HG02885 (cell line): Measurements from ENCODE around the gene EXOC6B.
A peak's percentile ranks its signal among the peaks of the same experiment; 100 is the strongest.

ENCODE experiments used
- ATAC-seq: cut with Tn5 transposase; IDR thresholded peaks from one replicate; pipeline ENCODE4 v1.9.1; 2021; ENCODE audit warnings: mild to moderate bottlenecking; ENCODE audit not compliant: unreplicated experiment, poor library complexity

EXOC6B gene

GRCh38 chr2:72204156-72204785, 621.6 kb downstream of the EXOC6B start:
- peak; percentile 69 for ATAC-seq

- no peak for ATAC-seq
Measured at GRCh38 chr2:72198532-72199241, 627.1 kb downstream of the EXOC6B start.

- no peak for ATAC-seq
Measured at GRCh38 chr2:72193723-72194122, 632.1 kb downstream of the EXOC6B start.

GRCh38 chr2:72191441-72191840, 634.4 kb downstream of the EXOC6B start:
- no peak for ATAC-seq

GRCh38 chr2:72185206-72185605, 640.6 kb downstream of the EXOC6B start:
- ATAC-seq, result no peak

GRCh38 chr2:72183466-72183865, 642.4 kb downstream of the EXOC6B start:
- ATAC-seq, result no peak

GRCh38 chr2:72183016-72183415, 642.8 kb downstream of the EXOC6B start:
- ATAC-seq, result no peak

- ATAC-seq, result no peak
Measured at GRCh38 chr2:72182547-72182946, 643.3 kb downstream of the EXOC6B start.

- ATAC-seq, result no peak
Measured at GRCh38 chr2:72181616-72182015, 644.2 kb downstream of the EXOC6B start.

GRCh38 chr2:72180351-72180750, 645.5 kb downstream of the EXOC6B start:
- ATAC-seq, result no peak

- ATAC-seq, result no peak
Measured at GRCh38 chr2:72178551-72178950, 647.3 kb downstream of the EXOC6B start.

GRCh38 chr2:72176281-72176680, 649.6 kb downstream of the EXOC6B start:
- no peak for ATAC-seq

GRCh38 chr2:72175636-72176035, 650.2 kb downstream of the EXOC6B start:
- no peak for ATAC-seq

GRCh38 chr2:72173640-72174321, 652.1 kb downstream of the EXOC6B start:
- ATAC-seq, result no peak

GRCh38 chr2:72172478-72172877, 653.4 kb downstream of the EXOC6B start:
- ATAC-seq, result no peak

GRCh38 chr2:72166279-72166678, 659.6 kb downstream of the EXOC6B start:
- ATAC-seq, result no peak

GRCh38 chr2:72165792-72166191, 660.0 kb downstream of the EXOC6B start:
- no peak for ATAC-seq

- ATAC-seq, result no peak
Measured at GRCh38 chr2:72162574-72162973, 663.3 kb downstream of the EXOC6B start.

GRCh38 chr2:72159211-72159993, 666.4 kb downstream of the EXOC6B start:
- no peak for ATAC-seq

- no peak for ATAC-seq
Measured at GRCh38 chr2:72157871-72158771, 667.7 kb downstream of the EXOC6B start.
